Measurements from ENCODE around the gene PNPLA2.

The PNPLA2 gene

GRCh38 chr11:799641-800316 is 18.9 kb upstream of the PNPLA2 start:
- DNase-seq = no peak

GRCh38 chr11:800473-800872 is 18.2 kb upstream of the PNPLA2 start:
- DNase-seq = no peak

- DNase-seq = no peak
Observed at GRCh38 chr11:801097-801780, 17.5 kb upstream of the PNPLA2 start.

- DNase-seq = no peak
Observed at GRCh38 chr11:802018-802617, 16.6 kb upstream of the PNPLA2 start.

- DNase-seq = no peak
Observed at GRCh38 chr11:802693-803466, 15.8 kb upstream of the PNPLA2 start.

- no peak for DNase-seq
Observed at GRCh38 chr11:803467-803742, 15.3 kb upstream of the PNPLA2 start.

- DNase-seq = no peak
Observed at GRCh38 chr11:803770-804598, 14.7 kb upstream of the PNPLA2 start.

GRCh38 chr11:804599-804964 is 14.1 kb upstream of the PNPLA2 start:
- no peak for DNase-seq

GRCh38 chr11:808427-809286 is 10.1 kb upstream of the PNPLA2 start:
- no peak for DNase-seq

- DNase-seq = peak; percentile 99
Observed at GRCh38 chr11:809287-810039, 9.3 kb upstream of the PNPLA2 start, which contains the start of gene RPLP2. TSS of gene RPLP2 (plus strand) at chr11:809967. CDS start at chr11:810235, 268 bp downstream.

GRCh38 chr11:810040-810567 is 8.6 kb upstream of the PNPLA2 start:
- no peak for DNase-seq

- no peak for DNase-seq
Observed at GRCh38 chr11:811446-812245, 7.1 kb upstream of the PNPLA2 start.

GRCh38 chr11:812390-812789 is 6.3 kb upstream of the PNPLA2 start:
- no peak for DNase-seq

GRCh38 chr11:813072-813455 is 5.7 kb upstream of the PNPLA2 start:
- no peak for DNase-seq

- DNase-seq = no peak
Observed at GRCh38 chr11:813456-814096, 5.1 kb upstream of the PNPLA2 start.

- no peak for DNase-seq
Observed at GRCh38 chr11:815675-816432, 2.9 kb upstream of the PNPLA2 start.

- no peak for DNase-seq
Observed at GRCh38 chr11:816433-816779, 2.3 kb upstream of the PNPLA2 start.

- DNase-seq = peak; percentile 93
Observed at GRCh38 chr11:819129-819931, 616 bp downstream of the PNPLA2 start.
